PC-9 (cell line): ENCODE data around the gene DYNLT3. TPM values are rescaled to one million over a fixed set of nuclear protein-coding genes. Genes with fewer than 3 reads are reported as not detected.

Experiments
- BruUV-seq: library from RNA; stranded (reverse); fragments of 400-500 nt; replicated peaks from 2 replicates; lab custom pipeline; 2021; lab: Mats Ljungman, UMichigan
- CTCF ChIA-PET: fragments of 300-600 bp; sonication (Branson Sonifier 250); formaldehyde crosslinking; loops from one replicate; lab custom pipeline; 2022; ENCODE audit warnings: antibody characterized with exemption; lab: Charles Lee
- POLR2A ChIA-PET: fragments of 300-600 bp; sonication (Branson Sonifier 250); formaldehyde crosslinking; loops from one replicate; lab custom pipeline; 2022; ENCODE audit warnings: antibody characterized with exemption; ENCODE audit not compliant: unreplicated experiment; lab: Charles Lee
- DNase-seq, 2 experiments: peaks; one replicate each; pipeline versions ENCODE4 v3.0.0 to v3.0.0-alpha.2; 2015 to 2022; ENCODE audit warnings: mixed read lengths in 1 of 2
- H2AFZ ChIP-seq: fragments of 200-600 bp; sonication (generic); 2 replicates; pipeline ENCODE4 v1.8.1; 2017; ENCODE audit warnings: antibody characterized with exemption
- H3F3A ChIP-seq: fragments of 200-600 bp; sonication (generic); 2 replicates; pipeline ENCODE4 v1.8.1; 2017; ENCODE audit warnings: antibody characterized with exemption, mild to moderate bottlenecking, low read depth; ENCODE audit not compliant: insufficient read depth
- H3K27ac ChIP-seq: fragments of 200-600 bp; sonication (generic); 2 replicates; pipeline ENCODE4 v1.6.1; 2016; ENCODE audit warnings: mixed run types
- H3K27me3 ChIP-seq: fragments of 200-600 bp; sonication (generic); 2 replicates; pipeline ENCODE4 v1.6.1; 2016; ENCODE audit warnings: low read depth, mixed run types; ENCODE audit not compliant: insufficient read depth
- H3K36me3 ChIP-seq: fragments of 200-600 bp; sonication (generic); 2 replicates; pipeline ENCODE4 v1.6.1; 2016; ENCODE audit warnings: low read depth, mixed run types
- H3K4me1 ChIP-seq: fragments of 200-600 bp; sonication (generic); replicated peaks from 2 replicates; pipeline ENCODE4 v1.6.1; 2016; ENCODE audit warnings: mixed run types; ENCODE audit not compliant: insufficient read depth
- H3K4me2 ChIP-seq: fragments of 200-600 bp; sonication (generic); 2 replicates; pipeline ENCODE4 v1.6.1; 2017; ENCODE audit warnings: mixed run types
- H3K4me3 ChIP-seq: fragments of 200-600 bp; sonication (generic); 2 replicates; pipeline ENCODE4 v1.6.1; 2016; ENCODE audit warnings: mixed run types
- H3K79me2 ChIP-seq: fragments of 200-600 bp; sonication (generic); 2 replicates; pipeline ENCODE4 v1.6.1; 2017; ENCODE audit warnings: low read depth, mixed run types
- H3K9me2 ChIP-seq: fragments of 200-600 bp; sonication (generic); 2 replicates; pipeline ENCODE4 v1.8.1; 2017; ENCODE audit warnings: mild to moderate bottlenecking; ENCODE audit not compliant: insufficient read depth
- H3K9me3 ChIP-seq: fragments of 200-600 bp; sonication (generic); 2 replicates; pipeline ENCODE4 v1.8.1; 2016; ENCODE audit warnings: low read depth; ENCODE audit not compliant: insufficient read depth
- H4K20me1 ChIP-seq: fragments of 200-600 bp; sonication (generic); 2 replicates; pipeline ENCODE4 v1.8.1; 2017; ENCODE audit not compliant: insufficient read depth
- EZH2 ChIP-seq: fragments of 200-600 bp; sonication (generic); IDR thresholded peaks from 2 replicates; pipeline ENCODE4 v1.8.0; 2017; ENCODE audit warnings: antibody characterized with exemption, low read depth
- intact Hi-C: fragments of 100-400 bp; cut with micrococcal nuclease; formaldehyde crosslinking; loops from one replicate; pipeline ENCODE4 v1.10.0; 2022; ENCODE audit not compliant: unreplicated experiment
- total RNA-seq: library from RNA; stranded (reverse); gene quantifications from 2 replicates; pipeline ENCODE4 v1.2.3, GENCODE V29; 2021
- TF ChIP-seq, protein P1 (sequence below): fragments of 200-600 bp; sonication (generic); conservative IDR thresholded peaks from 2 replicates; pipeline ENCODE4 v1.6.1; 2017; ENCODE audit warnings: mixed run types, antibody characterized with exemption, mild to moderate bottlenecking, moderate library complexity

The DYNLT3 gene
- total RNA-seq, 1 experiment from 2014 or later, result not detected

DNA sequence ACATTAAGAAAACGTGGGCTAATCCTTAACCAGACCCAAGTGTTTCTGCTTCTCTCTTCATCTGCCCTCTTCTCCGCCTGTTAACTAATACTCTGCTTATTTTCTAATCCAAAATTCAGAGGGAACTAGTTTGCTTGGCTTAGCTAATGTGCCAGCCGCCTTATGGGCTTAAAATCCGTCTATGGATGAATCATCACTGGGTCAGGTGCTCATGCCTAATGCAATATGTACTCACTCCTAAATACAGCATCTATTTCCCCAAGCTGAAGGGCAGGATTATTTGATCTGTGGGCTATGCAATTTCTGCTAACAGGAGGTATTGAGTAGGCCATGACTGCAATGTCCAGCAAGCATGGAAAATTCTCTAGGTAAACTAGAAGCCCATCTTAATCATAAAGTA lies 12.4 kb downstream of the DYNLT3 start:
- Histone ChIP-seq H3K36me3 (no peaks in the 10 kb centered on the region), H3K9me2 (no peaks in the 10 kb centered on the region), H3K9me3 (no peaks in the 10 kb centered on the region), H3K4me3 (no peak overlapping the region), H3K79me2 (no peaks in the 10 kb centered on the region), H4K20me1 (no peaks in the 10 kb centered on the region), H3F3A (no peaks in the 10 kb centered on the region), H3K4me1 (no peaks in the 10 kb centered on the region), H3K27me3 (no peaks in the 10 kb centered on the region), H2AFZ (no peak overlapping the region), H3K4me2 (no peak overlapping the region), H3K27ac (no peak overlapping the region)
- ChIA-PET CTCF (no interaction called here), POLR2A (no interaction called here)
- intact Hi-C loops, result no loop called here
- no peak for DNase-seq
- TF ChIP-seq EZH2, result no peak
- TF ChIP-seq, protein P1, sequence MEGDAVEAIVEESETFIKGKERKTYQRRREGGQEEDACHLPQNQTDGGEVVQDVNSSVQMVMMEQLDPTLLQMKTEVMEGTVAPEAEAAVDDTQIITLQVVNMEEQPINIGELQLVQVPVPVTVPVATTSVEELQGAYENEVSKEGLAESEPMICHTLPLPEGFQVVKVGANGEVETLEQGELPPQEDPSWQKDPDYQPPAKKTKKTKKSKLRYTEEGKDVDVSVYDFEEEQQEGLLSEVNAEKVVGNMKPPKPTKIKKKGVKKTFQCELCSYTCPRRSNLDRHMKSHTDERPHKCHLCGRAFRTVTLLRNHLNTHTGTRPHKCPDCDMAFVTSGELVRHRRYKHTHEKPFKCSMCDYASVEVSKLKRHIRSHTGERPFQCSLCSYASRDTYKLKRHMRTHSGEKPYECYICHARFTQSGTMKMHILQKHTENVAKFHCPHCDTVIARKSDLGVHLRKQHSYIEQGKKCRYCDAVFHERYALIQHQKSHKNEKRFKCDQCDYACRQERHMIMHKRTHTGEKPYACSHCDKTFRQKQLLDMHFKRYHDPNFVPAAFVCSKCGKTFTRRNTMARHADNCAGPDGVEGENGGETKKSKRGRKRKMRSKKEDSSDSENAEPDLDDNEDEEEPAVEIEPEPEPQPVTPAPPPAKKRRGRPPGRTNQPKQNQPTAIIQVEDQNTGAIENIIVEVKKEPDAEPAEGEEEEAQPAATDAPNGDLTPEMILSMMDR, result no peak
- no TSS peak for BruUV-seq

DNA sequence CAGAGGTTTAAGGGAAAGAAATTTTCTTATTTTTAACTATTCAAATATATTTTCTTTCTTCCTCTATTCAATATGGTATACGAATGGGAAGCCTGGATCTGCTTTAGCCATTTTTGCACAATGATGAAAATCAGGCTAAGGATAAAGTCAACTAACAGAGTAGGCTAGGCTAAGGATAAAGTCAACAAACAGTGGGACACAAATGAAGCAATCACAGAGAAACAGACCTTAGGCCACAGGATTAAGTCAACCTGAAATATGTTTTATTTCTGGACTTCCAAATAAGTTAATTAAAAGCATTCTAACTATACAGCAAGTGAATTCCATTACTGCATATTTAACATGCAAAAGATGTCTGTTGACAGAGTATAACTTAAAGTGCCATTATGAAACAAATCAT lies 17.0 kb downstream of the DYNLT3 start:
- no peak for DNase-seq
- CTCF ChIA-PET, result no interaction called here

DNA sequence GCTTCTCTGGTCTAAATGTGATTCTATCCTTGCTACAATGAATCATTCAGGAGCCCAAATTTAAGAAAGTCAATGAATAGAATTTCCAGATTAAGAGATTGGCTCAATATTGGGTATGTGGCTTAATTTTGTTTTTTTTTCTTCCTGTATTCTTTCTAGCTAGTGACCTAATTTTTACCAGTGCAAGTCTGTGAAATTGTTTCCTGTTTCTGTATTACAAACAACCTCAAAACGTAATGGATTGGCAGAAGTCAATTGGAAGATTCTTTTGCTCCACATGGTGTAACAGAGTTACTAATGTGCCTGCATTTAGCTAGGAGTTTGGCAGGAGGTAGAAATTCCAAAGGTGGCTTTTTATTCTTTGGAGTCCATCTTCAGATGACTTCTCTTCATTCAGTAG lies 17.6 kb downstream of the DYNLT3 start:
- ChIA-PET POLR2A (no interaction called here), CTCF (no interaction called here)
- H3K4me1 ChIP-seq, result no peaks in the 10 kb centered on the region
- H3K36me3 ChIP-seq, result no peaks in the 10 kb centered on the region
- H3K9me3 ChIP-seq, result no peaks in the 10 kb centered on the region
- TF ChIP-seq, protein P1, result no peak
- TF ChIP-seq EZH2, result no peak
- no peak overlapping the region for H3K4me2 ChIP-seq
- H4K20me1 ChIP-seq, result no peaks in the 10 kb centered on the region
- no peaks in the 10 kb centered on the region for H3F3A ChIP-seq
- intact Hi-C loops, result no loop called here
- BruUV-seq, result no TSS peak
- H3K27me3 ChIP-seq, result no peaks in the 10 kb centered on the region
- no peaks in the 10 kb centered on the region for H3K79me2 ChIP-seq
- H3K4me3 ChIP-seq, result no peak overlapping the region
- H3K9me2 ChIP-seq, result no peaks in the 10 kb centered on the region
- no peak overlapping the region for H3K27ac ChIP-seq
- H2AFZ ChIP-seq, result no peak overlapping the region
- no peak for DNase-seq

More for the DNA sequence above, 17.0 kb downstream of the DYNLT3 start:
- POLR2A ChIA-PET, result no interaction called here
- H3K27me3 ChIP-seq, result no peaks in the 10 kb centered on the region
- H3K9me3 ChIP-seq, result no peaks in the 10 kb centered on the region
- no peak overlapping the region for H3K4me3 ChIP-seq
- no peak overlapping the region for H3K4me2 ChIP-seq
- H3F3A ChIP-seq, result no peaks in the 10 kb centered on the region
- H3K27ac ChIP-seq, result no peak overlapping the region
- no peaks in the 10 kb centered on the region for H4K20me1 ChIP-seq
- H2AFZ ChIP-seq, result no peak overlapping the region
- intact Hi-C loops, result no loop called here
- H3K79me2 ChIP-seq, result no peaks in the 10 kb centered on the region
- BruUV-seq, result no TSS peak
- H3K4me1 ChIP-seq, result no peaks in the 10 kb centered on the region
- no peaks in the 10 kb centered on the region for H3K36me3 ChIP-seq
- TF ChIP-seq, protein P1, result no peak
- TF ChIP-seq EZH2, result no peak
- H3K9me2 ChIP-seq, result no peaks in the 10 kb centered on the region
